ENCODE data around the gene COL9A1.

COL9A1 gene

GRCh38 chr6:70221715-70222438 is 81.0 kb downstream of the COL9A1 start:
- H3K4me2 ChIP-seq, result peak overlapping the region in 1 of 11 experiments; percentile 42; a peak in 2 of 22 replicates
- no peaks in the 10 kb centered on the region for H3K9me3 ChIP-seq (replicated peaks in 1 of 11)
- H3K36me3 ChIP-seq, result no peaks in the 10 kb centered on the region
- no peak overlapping the region for H3K27ac ChIP-seq
- TF ChIP-seq Cebpa-rat (IDR thresholded peaks at IDR 0.05), result no peak
- no peak overlapping the region for H3K9ac ChIP-seq
- no peak overlapping the region for H3K4me3 ChIP-seq
- H3K4me1 ChIP-seq, result peaks cover 0 to 8% (median 0%) of the 10 kb centered on the region in 10 experiments; a peak in 2 of 20 replicates
- H3K27me3 ChIP-seq, result no peaks in the 10 kb centered on the region
- no peaks in the 10 kb centered on the region for H4K20me1 ChIP-seq

- Histone ChIP-seq H3K27me3 (no peaks in the 10 kb centered on the region), H3K36me3 (no peaks in the 10 kb centered on the region), H3K4me3 (no peak overlapping the region), H3K27ac (no peak overlapping the region), H3K9ac (no peak overlapping the region), H4K20me1 (no peaks in the 10 kb centered on the region), H3K4me1 (peaks cover 0 to 8% (median 0%) of the 10 kb centered on the region in 10 experiments; a peak in 2 of 20 replicates), H3K9me3 (replicated peaks in 1 of 11) (no peaks in the 10 kb centered on the region), H3K4me2 (peak overlapping the region in 1 of 11 experiments; percentile 42; a peak in 2 of 22 replicates)
- TF ChIP-seq Cebpa-rat (IDR thresholded peaks at IDR 0.05), result no peak
Observed at GRCh38 chr6:70221025-70221714, 81.7 kb downstream of the COL9A1 start.

GRCh38 chr6:70219943-70220613 is 82.8 kb downstream of the COL9A1 start:
- no peaks in the 10 kb centered on the region for H4K20me1 ChIP-seq
- H3K4me1 ChIP-seq, result peaks cover 0 to 8% (median 0%) of the 10 kb centered on the region in 10 experiments; a peak in 2 of 20 replicates
- no peak overlapping the region for H3K4me2 ChIP-seq
- no peak overlapping the region for H3K27ac ChIP-seq
- no peaks in the 10 kb centered on the region for H3K36me3 ChIP-seq
- no peaks in the 10 kb centered on the region for H3K9me3 ChIP-seq (replicated peaks in 1 of 11)
- TF ChIP-seq Cebpa-rat (IDR thresholded peaks at IDR 0.05), result no peak
- H3K27me3 ChIP-seq, result no peaks in the 10 kb centered on the region
- H3K4me3 ChIP-seq, result no peak overlapping the region
- no peak overlapping the region for H3K9ac ChIP-seq

DNA sequence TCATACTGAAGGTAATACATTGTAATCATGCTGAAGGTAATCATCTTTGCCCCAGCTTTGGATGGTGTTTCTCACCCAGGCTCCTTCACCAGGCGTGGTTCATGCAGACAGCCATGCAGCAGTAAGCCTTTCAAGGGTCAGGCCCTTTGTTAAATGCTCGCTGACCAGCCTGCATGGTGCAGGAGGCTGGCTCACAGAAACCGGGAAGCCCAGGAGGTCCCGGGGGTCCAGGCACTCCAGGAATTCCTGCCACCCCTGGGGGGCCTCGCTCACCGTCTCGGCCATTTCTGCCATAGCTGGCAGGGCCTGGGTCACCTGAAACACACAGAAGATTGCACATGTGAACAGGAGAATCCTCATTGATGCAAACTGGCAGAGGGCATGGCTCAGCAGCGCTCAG is 86.1 kb downstream of the COL9A1 start:
- Histone ChIP-seq H3K4me2 (no peak overlapping the region), H4K20me1 (no peaks in the 10 kb centered on the region), H3K27ac (no peak overlapping the region), H3K4me1 (peaks cover 0 to 7% (median 0%) of the 10 kb centered on the region in 10 experiments; a peak in 2 of 20 replicates), H3K27me3 (no peaks in the 10 kb centered on the region), H3K9ac (no peak overlapping the region), H3K9me3 (replicated peaks in 1 of 11) (no peaks in the 10 kb centered on the region), H3K4me3 (no peak overlapping the region), H3K36me3 (no peaks in the 10 kb centered on the region)
- TF ChIP-seq Cebpa-rat (IDR thresholded peaks at IDR 0.05), result no peak

DNA sequence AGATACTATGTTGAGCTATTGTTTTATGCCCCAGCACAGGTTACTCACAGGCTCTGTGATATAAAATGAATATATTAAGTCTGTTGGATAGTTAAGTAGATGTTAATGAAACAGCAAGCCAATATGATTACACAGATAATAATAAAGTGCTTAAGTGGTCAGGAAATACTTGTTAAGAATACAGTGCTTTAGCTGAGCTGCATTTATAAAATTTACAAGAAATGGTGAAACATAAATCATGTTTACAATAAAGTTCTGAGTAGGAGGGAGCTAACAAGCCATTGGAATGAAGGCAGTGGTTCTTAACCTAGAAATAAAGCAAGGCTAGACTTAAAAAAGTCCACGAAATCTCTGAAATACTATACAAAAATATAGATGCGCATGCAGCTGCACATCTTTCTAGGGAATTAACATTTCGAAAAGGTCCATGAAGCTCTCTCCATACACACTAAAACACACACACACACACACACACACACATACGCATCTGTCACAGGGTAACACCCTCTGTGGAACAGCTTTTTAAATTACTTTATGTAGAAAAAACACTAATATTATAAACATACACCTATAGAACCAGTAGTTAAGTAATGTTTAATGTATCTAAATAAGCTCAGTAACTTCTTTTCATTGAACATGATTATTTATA is 87.3 kb downstream of the COL9A1 start:
- H3K4me3 ChIP-seq, result no peak overlapping the region
- no peak for TF ChIP-seq Cebpa-rat (IDR thresholded peaks at IDR 0.05)
- no peak overlapping the region for H3K27ac ChIP-seq
- H3K36me3 ChIP-seq, result no peaks in the 10 kb centered on the region
- no peak overlapping the region for H3K9ac ChIP-seq
- no peaks in the 10 kb centered on the region for H3K4me1 ChIP-seq
- H3K9me3 ChIP-seq (replicated peaks in 1 of 11), result no peaks in the 10 kb centered on the region
- no peaks in the 10 kb centered on the region for H4K20me1 ChIP-seq
- H3K27me3 ChIP-seq, result no peaks in the 10 kb centered on the region
- H3K4me2 ChIP-seq, result no peak overlapping the region

DNA sequence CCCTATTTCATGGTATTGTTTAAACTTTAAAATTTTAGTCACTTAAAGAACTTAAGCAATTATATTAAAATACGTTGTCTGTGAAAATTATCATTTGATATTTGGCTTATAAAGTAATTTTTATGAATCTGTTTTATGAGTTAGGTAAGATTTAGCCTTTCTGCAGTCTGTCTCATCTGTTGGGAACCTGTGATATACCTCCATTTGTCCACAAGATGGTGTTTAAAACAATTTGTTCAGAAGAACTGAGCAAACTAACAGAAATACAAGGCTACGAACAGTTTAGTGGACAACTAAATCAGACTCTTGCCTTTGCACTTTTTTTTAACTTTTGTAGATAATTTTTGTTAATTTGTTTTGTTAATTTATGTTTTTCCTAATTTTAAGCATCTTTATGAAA is 92.4 kb downstream of the COL9A1 start:
- Histone ChIP-seq H3K36me3 (no peaks in the 10 kb centered on the region), H3K27me3 (no peaks in the 10 kb centered on the region), H3K4me3 (no peak overlapping the region), H3K27ac (no peak overlapping the region), H3K9ac (no peak overlapping the region), H4K20me1 (no peaks in the 10 kb centered on the region), H3K9me3 (replicated peaks in 1 of 11) (no peaks in the 10 kb centered on the region), H3K4me2 (no peak overlapping the region), H3K4me1 (no peaks in the 10 kb centered on the region)
- no peak for TF ChIP-seq Cebpa-rat (IDR thresholded peaks at IDR 0.05)

- no peak for TF ChIP-seq Cebpa-rat (IDR thresholded peaks at IDR 0.05)
- Histone ChIP-seq H3K27ac (no peak overlapping the region), H3K9ac (no peak overlapping the region)
Observed at GRCh38 chr6:70208235-70208790, 94.6 kb downstream of the COL9A1 start.

DNA sequence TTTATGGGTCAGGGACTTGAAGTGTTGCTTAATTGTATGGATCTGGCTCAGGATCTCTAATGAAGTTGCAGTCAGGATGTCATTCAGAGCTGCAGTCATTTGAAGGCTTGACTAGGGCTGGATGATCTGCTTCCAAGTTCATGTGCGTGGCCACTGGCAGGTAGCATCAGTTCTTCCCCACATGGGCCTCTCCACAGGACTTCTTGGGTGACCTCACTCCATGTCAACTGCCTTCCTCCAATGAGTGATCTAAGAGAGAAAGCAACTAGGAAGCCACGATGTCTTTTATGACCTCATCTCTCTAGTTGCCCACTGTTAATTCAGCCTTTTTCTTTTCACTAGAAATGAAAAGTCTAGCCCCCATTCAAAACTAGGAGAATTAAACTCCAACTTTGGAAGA is 104.1 kb downstream of the COL9A1 start:
- H3K4me1 ChIP-seq, result no peaks in the 10 kb centered on the region
- H3K27ac ChIP-seq, result no peak overlapping the region
- no peak overlapping the region for H3K4me2 ChIP-seq
- H3K36me3 ChIP-seq, result no peaks in the 10 kb centered on the region
- no peaks in the 10 kb centered on the region for H3K27me3 ChIP-seq
- no peak for TF ChIP-seq Cebpa-rat (IDR thresholded peaks at IDR 0.05)
- no peaks in the 10 kb centered on the region for H3K9me3 ChIP-seq (replicated peaks in 1 of 11)
- no peaks in the 10 kb centered on the region for H4K20me1 ChIP-seq
- H3K9ac ChIP-seq, result no peak overlapping the region
- no peak overlapping the region for H3K4me3 ChIP-seq

More at GRCh38 chr6:70208235-70208790, 94.6 kb downstream of the COL9A1 start:
- Histone ChIP-seq H3K4me2 (no peak overlapping the region), H3K4me3 (no peak overlapping the region), H3K27me3 (no peaks in the 10 kb centered on the region), H3K36me3 (no peaks in the 10 kb centered on the region), H3K9me3 (replicated peaks in 1 of 11) (no peaks in the 10 kb centered on the region), H4K20me1 (no peaks in the 10 kb centered on the region), H3K4me1 (no peaks in the 10 kb centered on the region)

GRCh38 chr6:70196531-70196930 is 106.4 kb downstream of the COL9A1 start:
- TF ChIP-seq Cebpa-rat (IDR thresholded peaks at IDR 0.05), result no peak
- H3K36me3 ChIP-seq, result no peaks in the 10 kb centered on the region
- no peaks in the 10 kb centered on the region for H3K9me3 ChIP-seq (replicated peaks in 1 of 11)
- no peak overlapping the region for H3K9ac ChIP-seq
- no peak overlapping the region for H3K4me3 ChIP-seq
- H3K27me3 ChIP-seq, result no peaks in the 10 kb centered on the region
- no peaks in the 10 kb centered on the region for H3K4me1 ChIP-seq
- no peaks in the 10 kb centered on the region for H4K20me1 ChIP-seq
- no peak overlapping the region for H3K4me2 ChIP-seq
- H3K27ac ChIP-seq, result no peak overlapping the region
